Astrocyte of the spinal cord (primary cell): ENCODE measurements around the gene FGF7.

Source experiments
- DNase-seq: peaks from one replicate; pipeline ENCODE4 v3.0.0; 2011; ENCODE audit warnings: low read depth, low spot score
- H3K4me3 ChIP-seq: 2 replicates; pipeline ENCODE4 v1.5.1; 2011; ENCODE audit warnings: low read depth, mild to moderate bottlenecking, low read length, moderate library complexity
- in situ Hi-C: cut with HindIII; loops from 2 replicates; pipeline ENCODE4 v1.10.0; 2017; ENCODE audit warnings: low sequenced_read_pairs
- TF ChIP-seq, protein P1 (sequence below): IDR thresholded peaks from 2 replicates; pipeline ENCODE4 v1.5.1; 2012; ENCODE audit warnings: low read depth, mild to moderate bottlenecking, low read length, inconsistent platforms

The FGF7 gene

DNA sequence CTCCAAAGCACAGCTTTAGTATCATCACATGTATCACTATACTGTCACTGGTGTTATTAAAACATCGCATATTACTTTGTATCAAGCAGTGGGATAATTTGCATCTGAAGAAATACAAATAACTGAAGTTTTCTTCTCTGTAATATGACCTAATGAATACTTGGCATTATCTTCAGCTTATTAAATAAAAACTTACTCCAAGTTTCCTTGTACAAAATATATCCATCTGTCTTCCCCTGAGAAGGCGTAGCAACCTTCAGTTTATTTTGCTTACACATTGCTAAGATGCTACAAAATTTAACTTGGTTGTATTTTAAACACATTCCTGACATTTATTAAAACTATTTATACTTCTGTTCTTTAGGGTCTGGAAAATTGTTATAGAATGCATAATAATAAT, 13.7 kb downstream of the FGF7 start:
- TF ChIP-seq, protein P1, sequence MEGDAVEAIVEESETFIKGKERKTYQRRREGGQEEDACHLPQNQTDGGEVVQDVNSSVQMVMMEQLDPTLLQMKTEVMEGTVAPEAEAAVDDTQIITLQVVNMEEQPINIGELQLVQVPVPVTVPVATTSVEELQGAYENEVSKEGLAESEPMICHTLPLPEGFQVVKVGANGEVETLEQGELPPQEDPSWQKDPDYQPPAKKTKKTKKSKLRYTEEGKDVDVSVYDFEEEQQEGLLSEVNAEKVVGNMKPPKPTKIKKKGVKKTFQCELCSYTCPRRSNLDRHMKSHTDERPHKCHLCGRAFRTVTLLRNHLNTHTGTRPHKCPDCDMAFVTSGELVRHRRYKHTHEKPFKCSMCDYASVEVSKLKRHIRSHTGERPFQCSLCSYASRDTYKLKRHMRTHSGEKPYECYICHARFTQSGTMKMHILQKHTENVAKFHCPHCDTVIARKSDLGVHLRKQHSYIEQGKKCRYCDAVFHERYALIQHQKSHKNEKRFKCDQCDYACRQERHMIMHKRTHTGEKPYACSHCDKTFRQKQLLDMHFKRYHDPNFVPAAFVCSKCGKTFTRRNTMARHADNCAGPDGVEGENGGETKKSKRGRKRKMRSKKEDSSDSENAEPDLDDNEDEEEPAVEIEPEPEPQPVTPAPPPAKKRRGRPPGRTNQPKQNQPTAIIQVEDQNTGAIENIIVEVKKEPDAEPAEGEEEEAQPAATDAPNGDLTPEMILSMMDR, result no peak
- no peak for DNase-seq
- H3K4me3 ChIP-seq, result no peak overlapping the region
- in situ Hi-C loops, result no loop called here

DNA sequence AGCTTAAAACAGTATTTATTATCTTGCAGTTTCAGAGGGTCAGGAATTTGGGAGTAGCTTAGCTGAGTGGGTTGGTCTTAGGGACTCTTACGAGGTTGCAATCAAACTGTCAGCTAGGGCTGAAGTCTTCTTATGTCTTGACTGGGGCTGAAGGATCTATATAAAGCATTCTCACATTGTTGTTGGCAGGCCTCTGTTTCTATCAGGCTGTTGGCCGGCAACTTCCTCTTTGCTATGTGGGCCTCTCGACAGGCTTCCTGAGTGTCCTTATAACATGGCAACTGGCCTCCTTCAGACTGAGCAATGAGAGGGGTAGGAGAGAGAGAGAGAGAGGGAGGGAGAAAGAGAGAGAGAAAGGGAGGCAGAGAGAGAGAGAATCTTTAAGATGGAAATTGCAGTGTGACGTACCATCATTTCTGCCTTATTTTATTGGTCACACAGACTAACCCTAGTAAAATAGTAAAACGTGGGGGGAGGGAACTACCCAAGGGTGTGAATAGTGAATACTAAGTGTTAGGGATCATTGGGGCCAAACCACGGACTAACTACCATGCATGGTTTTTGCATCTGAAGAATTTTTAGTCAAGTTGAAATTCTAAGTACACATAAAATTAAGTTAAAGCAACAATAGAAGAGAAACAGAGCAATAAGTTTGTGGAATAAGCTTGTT, 16.1 kb downstream of the FGF7 start:
- in situ Hi-C loops, result no loop called here
- TF ChIP-seq, protein P1, result no peak
- no peak for DNase-seq
- no peak overlapping the region for H3K4me3 ChIP-seq

DNA sequence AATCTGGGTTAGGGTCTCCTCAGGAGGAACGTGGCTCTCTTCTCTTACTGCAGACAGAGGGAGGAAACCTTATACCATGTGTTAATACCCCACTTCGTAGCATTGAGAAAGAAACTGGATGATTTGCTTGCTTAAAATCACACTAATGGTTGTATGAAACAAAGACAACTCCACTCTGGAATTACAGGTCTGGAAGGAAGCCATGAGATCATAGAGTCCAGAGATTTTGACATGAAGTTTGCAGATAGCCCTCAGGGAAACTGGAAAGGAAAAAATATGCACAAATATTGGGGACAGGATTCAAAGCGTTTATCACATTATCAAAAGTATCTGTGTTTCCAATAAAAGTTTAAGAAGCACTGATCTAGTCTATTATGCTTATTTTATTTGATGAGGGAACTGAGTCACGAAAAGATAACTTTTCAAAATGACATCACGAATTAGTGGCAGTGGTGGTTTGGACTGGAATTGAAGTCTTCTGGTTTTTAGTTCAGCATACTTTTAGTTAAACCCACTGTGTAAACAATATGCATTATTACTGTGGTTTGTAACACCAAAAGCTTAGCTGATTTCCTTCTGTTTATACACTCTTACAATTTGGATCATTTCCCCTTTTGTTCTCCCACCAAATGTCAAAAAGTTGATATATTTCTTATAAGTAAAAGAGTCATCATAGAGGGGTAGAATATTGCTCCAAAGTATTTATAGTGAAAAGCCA, 16.8 kb downstream of the FGF7 start:
- no peak overlapping the region for H3K4me3 ChIP-seq
- in situ Hi-C loops, result no loop called here
- TF ChIP-seq, protein P1, result no peak
- peak; percentile 64 for DNase-seq

DNA sequence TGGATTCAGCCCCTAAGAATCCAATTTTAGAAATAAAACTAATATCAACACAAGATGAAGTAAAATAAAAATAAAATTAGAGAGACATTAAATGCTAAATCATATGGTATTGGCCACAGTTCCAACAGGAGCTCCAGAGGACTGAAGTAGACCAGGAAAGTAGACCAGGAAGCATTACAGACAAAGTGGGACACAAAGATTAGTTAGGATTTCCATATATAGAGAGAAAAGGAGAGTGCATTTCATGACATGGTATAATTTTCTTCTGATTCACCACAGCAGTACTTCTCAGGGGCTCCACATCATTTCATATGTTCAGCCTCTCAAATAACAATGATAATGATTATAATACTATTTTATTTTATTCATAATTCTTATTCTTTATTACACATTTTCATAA, 18.3 kb downstream of the FGF7 start:
- in situ Hi-C loops, result no loop called here
- TF ChIP-seq, protein P1, result no peak
- no peak overlapping the region for H3K4me3 ChIP-seq
- no peak for DNase-seq

DNA sequence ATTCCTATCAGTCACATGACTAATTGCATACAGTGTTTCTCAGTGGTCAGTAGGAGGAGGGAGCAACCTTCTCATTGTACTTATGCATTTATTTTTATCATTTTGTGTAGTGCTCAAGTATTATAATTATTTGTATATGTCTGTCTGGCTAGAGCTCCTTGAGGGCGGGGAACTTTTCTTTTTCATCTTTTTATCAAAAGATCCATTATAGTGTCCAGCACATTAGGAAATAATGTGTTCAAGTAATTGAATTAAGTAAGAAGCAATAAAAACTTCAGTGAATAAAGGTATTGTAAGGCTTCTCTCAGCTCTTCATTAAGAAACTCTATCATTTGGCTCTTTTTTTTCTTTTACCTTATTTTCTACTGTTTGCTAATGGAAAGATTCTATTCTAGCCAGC, 18.8 kb downstream of the FGF7 start:
- DNase-seq, result no peak
- TF ChIP-seq, protein P1, result no peak
- H3K4me3 ChIP-seq, result no peak overlapping the region
- in situ Hi-C loops, result no loop called here

DNA sequence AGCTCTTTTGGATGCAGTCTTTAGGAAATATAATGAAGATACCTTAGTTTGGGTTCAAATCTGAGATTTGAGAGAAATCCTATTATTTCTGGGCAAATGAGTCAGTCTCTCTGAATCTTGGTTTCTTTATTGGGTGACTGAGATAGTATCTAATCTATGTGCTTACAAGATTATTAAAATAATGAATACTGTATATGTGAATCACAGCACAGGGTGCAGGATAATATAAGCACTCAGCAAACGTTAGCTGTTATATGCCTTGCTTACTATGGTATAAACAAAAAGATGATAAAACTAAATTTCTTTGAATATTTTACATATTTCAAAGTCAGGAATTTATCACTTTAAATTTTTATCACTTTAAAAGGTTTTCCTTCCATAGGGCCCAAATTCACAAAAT, 29.6 kb downstream of the FGF7 start:
- no peak overlapping the region for H3K4me3 ChIP-seq
- in situ Hi-C loops, result no loop called here
- no peak for DNase-seq
- TF ChIP-seq, protein P1, result no peak
